Measurements from ENCODE around the gene SLC2A5.
A peak's percentile ranks its signal among the peaks of the same experiment; 100 is the strongest.
"Not testable (repeated sequence)": the region's sequence is repeated elsewhere in the genome, so short reads cannot be mapped to it uniquely, and the experiment has no call there.

SLC2A5 gene

GRCh38 chr1:9107136-9107535 is 37.7 kb upstream of the SLC2A5 start:
- Histone ChIP-seq H4K20me1 (no peaks in the 10 kb centered on the region), H3K27me3 (no peaks in the 10 kb centered on the region), H3K4me3 (no peak overlapping the region), H3K4me1 (peaks cover 33% of the 10 kb centered on the region), H3K9ac (no peak overlapping the region), H3K36me3 (peaks cover 27% of the 10 kb centered on the region), H3K27ac (no peak overlapping the region), H3K9me3 (no peaks in the 10 kb centered on the region), H3K4me2 (peak overlapping the region; percentile 31; the same call in 1 of the 2 replicates)
- no peak for TF ChIP-seq Cebpa-rat (IDR thresholded peaks at IDR 0.05)

DNA sequence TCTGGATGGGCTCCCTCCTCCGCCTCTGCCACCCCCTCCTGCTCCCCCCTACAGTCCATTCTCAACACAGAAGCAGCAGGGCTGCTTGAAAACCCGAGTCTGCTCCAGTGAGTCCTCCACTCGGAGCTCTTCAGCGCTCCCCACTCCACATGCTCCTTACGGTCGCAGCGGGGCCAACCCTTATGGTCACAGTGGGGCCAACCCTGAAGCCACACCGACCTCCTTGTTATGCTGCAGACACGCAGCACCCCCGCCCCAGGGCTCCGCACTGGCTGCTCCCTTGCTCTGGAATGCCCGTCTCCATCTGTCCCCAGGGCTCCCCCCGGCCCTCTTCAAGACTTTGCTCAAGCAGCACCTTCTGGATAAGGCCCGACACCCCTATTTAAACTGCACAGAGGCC is 36.9 kb upstream of the SLC2A5 start:
- no peaks in the 10 kb centered on the region for H3K27me3 ChIP-seq
- no peak overlapping the region for H3K4me2 ChIP-seq
- no peaks in the 10 kb centered on the region for H3K9me3 ChIP-seq
- H3K27ac ChIP-seq, result no peak overlapping the region
- TF ChIP-seq Cebpa-rat (IDR thresholded peaks at IDR 0.05), result no peak
- H3K4me3 ChIP-seq, result no peak overlapping the region
- no peaks in the 10 kb centered on the region for H4K20me1 ChIP-seq
- peaks cover 27% of the 10 kb centered on the region for H3K36me3 ChIP-seq
- H3K9ac ChIP-seq, result no peak overlapping the region
- peaks cover 34% of the 10 kb centered on the region for H3K4me1 ChIP-seq

DNA sequence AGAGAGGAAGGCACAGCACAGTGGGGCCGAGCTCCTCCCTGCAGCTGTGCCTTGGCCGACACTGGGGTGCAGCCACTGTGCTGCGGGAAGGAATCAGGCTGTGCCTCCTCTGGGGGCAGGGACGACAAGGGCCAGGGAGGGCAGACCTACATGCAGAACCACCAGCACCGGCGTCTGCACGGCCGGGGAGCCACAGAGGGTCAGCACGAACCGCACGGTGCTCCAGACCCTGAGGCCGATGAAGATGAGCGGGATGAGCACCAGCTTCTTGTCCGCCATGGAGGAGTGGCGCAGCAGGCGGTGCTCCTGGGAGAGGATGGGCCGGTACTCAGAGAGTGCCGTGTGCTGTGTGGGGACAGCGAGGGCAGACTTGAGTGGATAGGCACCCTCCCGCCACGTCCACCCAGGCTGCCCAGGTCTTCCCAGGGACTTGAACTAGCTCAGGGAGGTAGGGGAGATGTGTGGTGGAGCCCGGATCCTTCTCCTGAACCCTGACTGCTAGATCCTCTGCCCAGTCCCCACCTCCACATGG is 36.0 kb upstream of the SLC2A5 start:
- Histone ChIP-seq H3K9me3 (no peaks in the 10 kb centered on the region), H3K36me3 (peaks cover 27% of the 10 kb centered on the region), H3K4me1 (peaks cover 34% of the 10 kb centered on the region), H3K4me3 (no peak overlapping the region), H4K20me1 (no peaks in the 10 kb centered on the region), H3K27ac (no peak overlapping the region), H3K4me2 (no peak overlapping the region), H3K27me3 (no peaks in the 10 kb centered on the region), H3K9ac (no peak overlapping the region)
- no peak for TF ChIP-seq Cebpa-rat (IDR thresholded peaks at IDR 0.05)

- H3K4me2 ChIP-seq, result 0 out of 2 replicates have a peak overlapping the region, but pooled peaks have one; percentile 24
Observed at GRCh38 chr1:9101510-9102146, 32.2 kb upstream of the SLC2A5 start.

DNA sequence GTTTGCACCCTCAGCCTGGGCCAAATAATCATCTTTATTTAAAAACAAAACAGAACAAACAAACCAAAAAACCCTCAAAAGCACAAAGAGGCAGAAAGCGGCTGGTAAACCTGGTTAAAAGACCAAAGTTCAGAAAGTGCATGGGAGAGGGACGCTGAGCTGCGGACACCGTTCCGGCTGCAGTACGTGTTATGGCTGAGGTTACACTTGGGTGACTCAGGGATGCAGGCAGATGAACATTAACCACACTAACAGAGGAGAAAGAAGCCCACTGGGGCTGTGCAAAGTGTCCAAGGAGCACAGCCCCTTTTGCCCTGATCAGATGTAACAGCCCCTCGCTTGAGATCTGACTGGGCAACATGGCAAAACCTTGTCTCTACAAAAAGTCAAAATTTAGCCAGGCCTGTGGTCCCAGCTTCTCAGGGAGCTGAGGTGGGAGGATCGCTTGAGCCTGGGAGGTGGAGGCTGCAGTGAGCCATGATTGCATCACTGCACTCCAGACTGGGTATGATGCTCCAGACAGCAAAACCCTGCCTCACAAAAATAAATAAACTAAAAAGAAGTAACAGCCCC is 31.1 kb upstream of the SLC2A5 start:
- Histone ChIP-seq H3K27ac (no peak overlapping the region), H3K4me1 (peaks cover 19% of the 10 kb centered on the region), H3K36me3 (peaks cover 20% of the 10 kb centered on the region), H3K4me2 (peak overlapping the region; percentile 28; the same call in 1 of the 2 replicates), H3K27me3 (no peaks in the 10 kb centered on the region), H3K9ac (no peak overlapping the region), H3K9me3 (peaks cover 13% of the 10 kb centered on the region), H4K20me1 (no peaks in the 10 kb centered on the region), H3K4me3 (no peak overlapping the region)
- no peak for TF ChIP-seq Cebpa-rat (IDR thresholded peaks at IDR 0.05)

More at GRCh38 chr1:9101510-9102146, 32.2 kb upstream of the SLC2A5 start:
- H3K9me3 ChIP-seq, result peaks cover 2% of the 10 kb centered on the region; the same call in 1 of the 2 replicates
- H3K4me1 ChIP-seq, result peaks cover 19% of the 10 kb centered on the region
- no peaks in the 10 kb centered on the region for H3K27me3 ChIP-seq
- no peak overlapping the region for H3K27ac ChIP-seq
- no peak overlapping the region for H3K9ac ChIP-seq
- H3K36me3 ChIP-seq, result peaks cover 22% of the 10 kb centered on the region
- TF ChIP-seq Cebpa-rat (IDR thresholded peaks at IDR 0.05), result no peak
- no peak overlapping the region for H3K4me3 ChIP-seq
- H4K20me1 ChIP-seq, result no peaks in the 10 kb centered on the region

DNA sequence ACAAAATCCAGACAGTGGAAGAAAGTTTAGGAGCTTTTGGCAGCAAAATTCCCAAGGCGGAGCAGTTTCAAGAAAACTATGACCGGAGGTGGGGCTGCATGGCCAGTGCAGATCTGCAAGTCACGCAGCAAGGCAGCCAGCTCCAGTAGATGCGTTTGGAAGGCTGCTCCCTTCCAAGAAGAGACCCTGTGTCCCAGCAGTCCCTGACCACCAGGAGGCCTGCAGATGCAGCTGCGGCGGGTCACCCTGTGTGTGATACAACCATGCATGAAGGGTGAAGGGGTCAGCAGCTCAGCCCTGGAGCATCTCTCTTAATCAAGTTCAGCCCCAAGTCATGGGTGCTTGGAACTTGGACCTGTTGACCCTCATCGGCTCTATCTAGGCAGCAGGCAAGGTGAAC is 30.1 kb upstream of the SLC2A5 start:
- H3K4me1 ChIP-seq, result peaks cover 19% of the 10 kb centered on the region
- no peak overlapping the region for H3K4me3 ChIP-seq
- no peak overlapping the region for H3K9ac ChIP-seq
- no peaks in the 10 kb centered on the region for H3K27me3 ChIP-seq
- peaks cover 15% of the 10 kb centered on the region for H3K36me3 ChIP-seq
- no peak for TF ChIP-seq Cebpa-rat (IDR thresholded peaks at IDR 0.05)
- peaks cover 23% of the 10 kb centered on the region for H3K9me3 ChIP-seq
- no peaks in the 10 kb centered on the region for H4K20me1 ChIP-seq
- H3K27ac ChIP-seq, result no peak overlapping the region
- no peak overlapping the region for H3K4me2 ChIP-seq

GRCh38 chr1:9097947-9098705 is 28.7 kb upstream of the SLC2A5 start:
- Histone ChIP-seq H3K27me3 (no peaks in the 10 kb centered on the region), H3K9me3 (peaks cover 34% of the 10 kb centered on the region), H3K36me3 (peaks cover under 1% of the 10 kb centered on the region; the same call in 1 of the 2 replicates), H4K20me1 (no peaks in the 10 kb centered on the region), H3K9ac (no peak overlapping the region), H3K4me1 (peaks cover 31% of the 10 kb centered on the region), H3K4me2 (no peak overlapping the region), H3K4me3 (no peak overlapping the region), H3K27ac (0 out of 2 replicates have a peak overlapping the region, but pooled peaks have one; percentile 33)
- no peak for TF ChIP-seq Cebpa-rat (IDR thresholded peaks at IDR 0.05)

DNA sequence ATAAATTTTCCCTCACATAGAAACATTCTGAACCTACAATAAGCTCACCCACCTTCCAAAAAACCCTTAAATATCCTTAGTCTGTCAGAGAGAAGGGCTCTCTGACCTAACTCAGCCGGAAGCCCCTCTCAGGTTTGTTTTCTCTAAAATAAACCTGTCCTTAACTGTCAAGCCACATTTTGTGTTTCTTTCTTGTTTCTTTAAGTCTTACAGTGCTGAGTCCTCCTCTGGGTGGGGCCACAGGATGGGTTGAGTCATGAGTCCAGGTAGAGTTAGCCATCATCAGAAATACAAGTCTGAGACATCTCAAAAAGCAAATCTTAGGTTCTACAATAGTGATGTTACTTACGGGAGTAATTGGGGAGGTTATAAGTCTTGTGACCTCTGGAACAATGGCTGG is 26.4 kb upstream of the SLC2A5 start:
- Histone ChIP-seq H3K4me2 (no peak overlapping the region), H3K27ac (no peak overlapping the region), H4K20me1 (no peaks in the 10 kb centered on the region), H3K27me3 (no peaks in the 10 kb centered on the region), H3K9ac (no peak overlapping the region), H3K4me3 (no peak overlapping the region), H3K4me1 (peaks cover 30% of the 10 kb centered on the region), H3K9me3 (peaks cover 48% of the 10 kb centered on the region), H3K36me3 (no peaks in the 10 kb centered on the region)
- TF ChIP-seq Cebpa-rat (IDR thresholded peaks at IDR 0.05), result no peak

GRCh38 chr1:9093996-9094595 is 24.7 kb upstream of the SLC2A5 start:
- H3K4me2 ChIP-seq, result peak overlapping the region; percentile 57
- H3K9ac ChIP-seq, H3K36me3 ChIP-seq, H3K27ac ChIP-seq, H3K27me3 ChIP-seq, H4K20me1 ChIP-seq: not testable (repeated sequence)
- 0 out of 2 replicates have a peak overlapping the region, but pooled peaks have one; percentile 14 for H3K4me3 ChIP-seq
- peaks cover 54% of the 10 kb centered on the region for H3K9me3 ChIP-seq
- peaks cover 19% of the 10 kb centered on the region for H3K4me1 ChIP-seq
